Adipose tissue (tissue), 3 donors: ENCODE results near the gene MLLT6. TPM values are rescaled to one million over a fixed set of nuclear protein-coding genes. Genes with fewer than 3 reads are reported as not detected.
"Not testable (repeated sequence)": the region's sequence is repeated elsewhere in the genome, so short reads cannot be mapped to it uniquely, and the experiment has no call there.

Source experiments
- H3K27ac ChIP-seq: one replicate; pipeline ENCODE4 v1.5.1; 2013; ENCODE audit warnings: low read depth, low read length
- WGBS, 3 donors: extraction: QIAGEN DNeasy Blood & Tissue Kit; methylation state at CpG; one replicate each; pipeline ENCODE4 v1.1.7; 2013; 5-methylcytosine and 5-hydroxymethylcytosine counted together
- polyA plus RNA-seq, 3 donors: library from polyadenylated mRNA; stranded (reverse); fragments of 200-250 nt; gene quantifications; one replicate each; pipeline ENCODE4 v1.2.3, GENCODE V29; 2013
- donor health status: healthy with polysubstance abuse.
- donor health status: Bipolar disorder and iron deficiency.
- donor health status: healthy.

Gene MLLT6
- polyA plus RNA-seq, 3 donors, result 38.6 to 96.0 (median 42.9) TPM

- 84 to 90% (median 90%) methylated on average over 28 to 29 of the region's 29 CpGs for WGBS, 3 donors
- no peak overlapping the region for H3K27ac ChIP-seq
These were observed 14.3 kb downstream of the MLLT6 start for GRCh38 chr17:38719289-38719942.

- 76 to 82% (median 82%) methylated on average over 35 to 39 of the region's 39 CpGs for WGBS, 3 donors
- H3K27ac ChIP-seq, result no peak overlapping the region
These were observed 15.0 kb downstream of the MLLT6 start for GRCh38 chr17:38719943-38720641.

GRCh38 chr17:38720941-38721340 lies 15.9 kb downstream of the MLLT6 start:
- 82 to 94% (median 91%) methylated on average over 6 of the region's 6 CpGs for WGBS, 3 donors
- H3K27ac ChIP-seq, result no peak overlapping the region

DNA sequence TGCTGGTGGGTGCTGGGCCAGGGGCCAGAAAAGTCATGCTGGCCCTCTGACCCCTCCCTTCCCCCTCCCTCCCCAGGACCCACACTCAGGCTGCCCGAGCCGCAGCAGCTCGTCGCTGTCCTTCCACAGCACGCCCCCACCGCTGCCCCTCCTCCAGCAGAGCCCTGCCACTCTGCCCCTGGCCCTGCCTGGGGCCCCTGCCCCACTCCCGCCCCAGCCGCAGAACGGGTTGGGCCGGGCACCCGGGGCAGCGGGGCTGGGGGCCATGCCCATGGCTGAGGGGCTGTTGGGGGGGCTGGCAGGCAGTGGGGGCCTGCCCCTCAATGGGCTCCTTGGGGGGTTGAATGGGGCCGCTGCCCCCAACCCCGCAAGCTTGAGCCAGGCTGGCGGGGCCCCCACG lies 16.7 kb downstream of the MLLT6 start:
- H3K27ac ChIP-seq, result no peak overlapping the region
- 93 to 96% (median 95%) methylated on average over 15 to 16 of the region's 16 CpGs for WGBS, 3 donors

DNA sequence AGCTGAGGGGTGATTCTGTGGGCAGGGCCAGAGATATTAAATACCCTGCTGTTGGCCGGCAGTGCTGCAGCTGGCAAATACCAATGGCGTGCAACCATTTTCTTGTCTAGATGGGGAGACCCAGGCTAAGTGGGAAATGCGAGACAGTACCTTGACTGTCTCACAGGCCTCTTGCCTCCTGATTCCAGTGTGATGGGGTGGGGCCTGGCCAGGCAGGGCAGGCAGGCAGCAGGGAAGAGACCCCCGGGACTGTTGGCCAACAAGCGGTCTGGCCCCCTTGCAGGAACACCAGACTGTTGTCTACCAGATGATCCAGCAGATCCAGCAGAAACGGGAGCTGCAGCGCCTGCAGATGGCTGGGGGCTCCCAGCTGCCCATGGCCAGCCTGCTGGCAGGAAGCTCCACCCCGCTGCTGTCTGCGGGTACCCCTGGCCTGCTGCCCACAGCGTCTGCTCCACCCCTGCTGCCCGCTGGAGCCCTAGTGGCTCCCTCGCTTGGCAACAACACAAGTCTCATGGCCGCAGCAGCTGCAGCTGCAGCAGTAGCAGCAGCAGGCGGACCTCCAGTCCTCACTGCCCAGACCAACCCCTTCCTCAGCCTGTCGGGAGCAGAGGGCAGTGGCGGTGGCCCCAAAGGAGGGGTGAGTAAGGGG lies 19.4 kb downstream of the MLLT6 start:
- H3K27ac ChIP-seq, result no peak overlapping the region
- 42 to 61% (median 52%) methylated on average over 16 of the region's 16 CpGs for WGBS, 3 donors

DNA sequence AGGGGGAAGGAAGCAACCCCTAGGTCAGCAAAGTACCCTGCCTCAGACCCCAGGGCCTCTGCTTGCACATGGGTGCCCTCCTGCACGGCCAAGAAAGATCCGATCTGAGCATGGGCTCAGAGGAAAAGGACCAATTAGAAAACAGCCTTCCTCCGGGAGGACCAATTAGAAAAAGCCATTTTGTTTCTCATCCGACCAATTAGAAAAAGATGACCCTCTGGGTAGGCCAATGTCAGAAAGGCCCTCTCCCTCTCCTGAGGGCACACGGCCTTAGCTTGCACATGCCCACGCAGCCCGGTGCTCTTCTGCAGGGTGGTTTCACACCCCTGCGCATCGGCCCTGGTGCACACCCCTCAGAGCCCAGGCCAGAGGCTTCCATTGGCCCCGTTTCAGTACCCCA lies 20.0 kb downstream of the MLLT6 start:
- 71 to 77% (median 73%) methylated on average over 10 of the region's 10 CpGs for WGBS, 3 donors
- H3K27ac ChIP-seq, result no peak overlapping the region

DNA sequence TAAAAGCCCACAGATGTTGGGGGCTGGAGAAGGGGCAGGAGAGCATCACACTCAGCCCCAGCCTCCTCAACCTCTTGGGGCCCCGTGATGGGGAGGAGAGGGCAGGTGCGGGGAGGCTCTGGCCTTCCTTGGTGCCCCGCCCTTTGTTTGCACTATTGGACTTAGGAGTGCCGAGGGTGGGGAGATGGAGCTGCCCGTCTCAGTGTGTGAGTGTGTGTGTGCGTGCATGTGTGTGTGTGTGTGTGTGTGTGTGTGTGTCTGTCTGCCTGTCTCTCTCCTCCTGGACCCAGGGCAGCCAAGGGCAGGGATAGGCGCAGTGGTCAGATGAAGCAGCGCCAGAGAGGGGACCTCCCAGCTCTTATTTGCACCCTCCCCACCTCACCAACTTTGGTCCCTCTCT lies 21.1 kb downstream of the MLLT6 start:
- WGBS, 3 donors, result 62 to 85% (median 81%) methylated on average over 7 to 8 of the region's 8 CpGs

DNA sequence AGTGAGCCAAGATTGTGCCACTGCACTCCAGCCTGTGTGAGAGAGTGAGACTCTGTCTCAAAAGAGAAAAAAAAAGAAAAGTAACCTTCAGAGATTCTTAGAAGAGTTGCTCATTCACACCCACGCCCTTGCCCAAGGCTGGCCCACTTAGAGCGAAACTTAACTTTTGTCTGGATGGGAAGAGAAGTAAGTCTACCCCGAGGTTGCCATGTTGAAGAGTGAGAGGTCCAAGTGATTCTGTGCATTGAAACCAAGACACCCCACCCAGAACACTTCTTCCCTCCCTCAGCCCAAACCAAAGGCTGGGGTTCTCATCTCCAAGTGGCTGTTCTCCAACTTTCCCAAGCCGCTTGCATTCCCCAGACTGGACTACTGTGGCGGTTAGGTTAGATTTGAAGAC lies 22.7 kb downstream of the MLLT6 start:
- H3K27ac ChIP-seq, result no peak overlapping the region
- 79 to 88% (median 87%) methylated on average over 5 of the region's 5 CpGs for WGBS, 3 donors

More for the DNA sequence above, 21.1 kb downstream of the MLLT6 start:
- not testable (repeated sequence) for H3K27ac ChIP-seq

- no peak overlapping the region for H3K27ac ChIP-seq
- 57 to 78% (median 66%) methylated on average over 8 of the region's 8 CpGs for WGBS, 3 donors
These were observed 23.3 kb downstream of the MLLT6 start for GRCh38 chr17:38728290-38728831.

GRCh38 chr17:38729368-38729885 lies 24.4 kb downstream of the MLLT6 start:
- 25 to 26% (median 26%) methylated on average over 14 of the region's 14 CpGs for WGBS, 3 donors
- no peak overlapping the region for H3K27ac ChIP-seq

DNA sequence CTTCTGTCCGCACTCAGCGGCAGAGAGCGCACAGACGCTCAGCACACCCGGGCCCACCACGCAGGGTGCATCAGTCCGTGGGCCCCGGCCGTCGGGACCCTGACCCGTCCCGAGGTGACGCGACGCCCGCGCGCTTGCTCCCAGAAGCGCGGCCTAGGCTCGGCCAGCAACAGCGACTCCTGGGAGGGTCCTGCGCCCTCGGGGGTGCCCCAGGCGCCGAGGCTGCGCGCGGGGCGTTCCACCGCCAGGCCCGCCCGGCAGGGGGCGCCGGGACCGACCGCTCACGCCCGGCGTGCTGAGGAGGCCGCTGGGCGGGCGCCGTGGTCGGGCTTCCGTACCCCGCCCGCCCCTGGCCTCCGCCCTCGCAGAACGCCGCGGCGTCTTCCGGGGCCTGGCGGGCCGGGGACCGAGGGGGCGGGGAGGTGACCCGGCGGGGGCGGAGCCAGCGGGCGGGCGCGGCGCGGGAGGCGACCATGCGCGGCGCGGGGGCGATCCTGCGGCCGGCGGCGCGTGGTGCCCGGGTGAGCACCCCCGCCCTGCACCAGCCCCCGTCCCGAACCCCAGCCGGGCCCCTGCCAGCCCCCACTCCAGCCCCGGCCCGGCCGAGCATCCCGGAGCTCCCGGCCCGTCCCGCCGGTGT lies 24.9 kb downstream of the MLLT6 start, which contains the start of gene CISD3:
Gene CISD3 (plus strand): TSS at position 456 of the 640 bp plus-strand sequence. CDS start 18 bp downstream, at position 474.
- WGBS, 3 donors, result 0 to 1% (median 1%) methylated on average over 52 to 92 of the region's 92 CpGs

DNA sequence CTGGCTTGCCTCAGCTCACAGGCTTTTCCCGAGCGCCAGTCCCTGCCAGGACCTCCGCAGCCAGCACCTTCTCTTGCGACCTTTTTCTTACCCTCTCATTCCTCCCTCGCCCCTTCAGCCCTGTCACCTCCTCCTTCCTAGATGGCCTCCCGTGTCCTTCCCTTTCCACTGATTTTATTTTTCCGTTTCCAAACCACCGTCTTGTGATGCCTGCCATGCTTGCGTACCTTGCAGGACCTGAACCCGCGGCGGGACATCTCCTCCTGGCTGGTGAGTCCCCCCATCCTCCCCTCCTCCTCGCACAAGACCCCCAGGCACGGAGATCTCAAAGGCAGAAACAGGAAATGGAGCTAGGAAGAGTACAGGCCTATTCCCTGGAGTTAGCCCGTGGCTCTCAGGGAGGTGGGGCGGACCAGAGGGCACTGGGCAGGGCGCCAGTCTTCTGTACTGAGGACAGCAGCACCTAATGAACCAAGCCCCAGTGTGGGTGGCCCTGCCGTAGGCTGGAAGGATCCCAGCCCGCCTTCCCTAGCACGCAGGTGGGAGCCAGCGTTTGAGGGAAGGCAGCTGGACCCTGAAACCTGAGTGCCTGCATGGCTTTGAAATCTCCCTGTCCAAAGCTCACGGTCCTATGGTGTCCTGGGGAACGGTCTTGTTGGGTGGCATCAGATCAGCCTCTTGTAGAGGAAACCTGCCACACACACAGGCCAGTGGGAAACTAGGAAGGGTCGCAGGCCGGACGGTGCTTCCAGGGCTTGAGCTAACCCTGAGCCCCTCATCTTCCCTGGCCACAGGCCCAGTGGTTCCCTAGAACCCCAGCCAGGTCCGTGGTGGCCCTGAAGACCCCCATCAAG lies 25.7 kb downstream of the MLLT6 start:
- 8 to 26% (median 21%) methylated on average over 27 of the region's 27 CpGs for WGBS, 3 donors

More for the DNA sequence above, 24.9 kb downstream of the MLLT6 start, which contains the start of gene CISD3:
- no peak within 1 kb of the TSS for H3K27ac ChIP-seq

GRCh38 chr17:38731526-38732294 lies 26.6 kb downstream of the MLLT6 start:
- 49 to 70% (median 69%) methylated on average over 8 of the region's 8 CpGs for WGBS, 3 donors
- no peak overlapping the region for H3K27ac ChIP-seq

More for the DNA sequence above, 25.7 kb downstream of the MLLT6 start:
- H3K27ac ChIP-seq, result no peak overlapping the region

- H3K27ac ChIP-seq, result no peak overlapping the region
- 46 to 85% (median 81%) methylated on average over 7 of the region's 7 CpGs for WGBS, 3 donors
These were observed 27.6 kb downstream of the MLLT6 start for GRCh38 chr17:38732376-38733281.

- H3K27ac ChIP-seq, result no peak overlapping the region
- 42 to 84% (median 76%) methylated on average over 9 of the region's 9 CpGs for WGBS, 3 donors
These were observed 28.4 kb downstream of the MLLT6 start for GRCh38 chr17:38733282-38733981.
